ENCODE data around the gene C1orf74. TPM values are rescaled to one million over a fixed set of nuclear protein-coding genes. Genes with fewer than 3 reads are reported as not detected.
A peak's percentile ranks its signal among the peaks of the same experiment; 100 is the strongest.

Gene C1orf74
- total RNA-seq, 2 donors from 2014 or later = 2.2 to 2.9 TPM

DNA sequence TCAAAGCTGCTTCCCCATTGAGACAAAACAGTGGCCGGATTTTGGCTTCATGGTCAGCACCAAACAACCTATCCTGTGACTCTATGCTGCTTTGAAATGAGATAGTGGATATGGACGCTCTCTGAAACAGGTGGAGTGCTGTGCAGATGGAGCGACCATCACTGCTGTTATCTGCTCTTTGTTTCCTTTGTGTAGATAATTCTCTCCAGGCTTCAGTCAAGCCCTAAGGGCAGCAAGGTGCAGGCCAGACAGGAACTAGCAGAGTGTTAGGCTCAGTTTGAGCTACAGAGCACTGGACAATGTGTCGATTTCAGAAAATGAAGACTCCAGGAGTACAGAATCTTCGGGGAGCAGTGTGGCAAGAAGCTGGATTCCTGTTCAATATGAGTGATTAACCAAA lies 26.4 kb upstream of the C1orf74 start:
- Histone ChIP-seq H3K27me3 (no peaks in the 10 kb centered on the region), H3K4me3 (no peak overlapping the region), H3K9ac (ENCODE audit: low read depth in 2 of 2, low read length in 2 of 2) (no peak overlapping the region), H3K9me3 (no peaks in the 10 kb centered on the region), H3K36me3 (no peaks in the 10 kb centered on the region), H3K4me1 (no peaks in the 10 kb centered on the region), H3K27ac (no peak overlapping the region)
- TF ChIP-seq, protein P1, sequence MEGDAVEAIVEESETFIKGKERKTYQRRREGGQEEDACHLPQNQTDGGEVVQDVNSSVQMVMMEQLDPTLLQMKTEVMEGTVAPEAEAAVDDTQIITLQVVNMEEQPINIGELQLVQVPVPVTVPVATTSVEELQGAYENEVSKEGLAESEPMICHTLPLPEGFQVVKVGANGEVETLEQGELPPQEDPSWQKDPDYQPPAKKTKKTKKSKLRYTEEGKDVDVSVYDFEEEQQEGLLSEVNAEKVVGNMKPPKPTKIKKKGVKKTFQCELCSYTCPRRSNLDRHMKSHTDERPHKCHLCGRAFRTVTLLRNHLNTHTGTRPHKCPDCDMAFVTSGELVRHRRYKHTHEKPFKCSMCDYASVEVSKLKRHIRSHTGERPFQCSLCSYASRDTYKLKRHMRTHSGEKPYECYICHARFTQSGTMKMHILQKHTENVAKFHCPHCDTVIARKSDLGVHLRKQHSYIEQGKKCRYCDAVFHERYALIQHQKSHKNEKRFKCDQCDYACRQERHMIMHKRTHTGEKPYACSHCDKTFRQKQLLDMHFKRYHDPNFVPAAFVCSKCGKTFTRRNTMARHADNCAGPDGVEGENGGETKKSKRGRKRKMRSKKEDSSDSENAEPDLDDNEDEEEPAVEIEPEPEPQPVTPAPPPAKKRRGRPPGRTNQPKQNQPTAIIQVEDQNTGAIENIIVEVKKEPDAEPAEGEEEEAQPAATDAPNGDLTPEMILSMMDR (IDR thresholded peaks at IDR 0.05) = no peak
- no peak for DNase-seq
- intact Hi-C loops (cut with DNase I) = no loop called here

DNA sequence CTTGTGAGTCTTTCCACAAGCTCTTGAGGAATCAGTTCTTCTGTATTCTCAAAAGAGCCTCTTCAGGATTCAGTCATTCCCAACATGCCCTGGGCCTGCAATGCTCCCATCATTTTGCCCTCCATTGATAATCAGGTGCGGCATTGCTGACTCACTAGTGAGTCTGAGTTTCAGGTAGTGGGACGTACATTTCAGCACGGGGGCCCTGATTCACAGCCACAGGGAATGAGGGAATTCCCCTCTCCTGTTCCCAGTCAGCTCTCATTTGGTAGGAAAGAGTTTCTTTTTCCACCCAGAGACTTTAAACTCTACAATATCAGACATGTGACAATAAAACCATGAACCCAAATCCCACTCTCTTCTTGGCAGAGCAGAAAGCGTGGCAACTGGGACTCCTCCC lies 25.3 kb upstream of the C1orf74 start:
- Histone ChIP-seq H3K9ac (ENCODE audit: low read depth in 2 of 2, low read length in 2 of 2) (no peak overlapping the region), H3K27me3 (no peaks in the 10 kb centered on the region), H3K9me3 (no peaks in the 10 kb centered on the region), H3K4me3 (no peak overlapping the region), H3K27ac (no peak overlapping the region), H3K36me3 (no peaks in the 10 kb centered on the region), H3K4me1 (no peaks in the 10 kb centered on the region)
- no peak for DNase-seq
- TF ChIP-seq, protein P1 (IDR thresholded peaks at IDR 0.05) = no peak
- intact Hi-C loops (cut with DNase I) = no loop called here

DNA sequence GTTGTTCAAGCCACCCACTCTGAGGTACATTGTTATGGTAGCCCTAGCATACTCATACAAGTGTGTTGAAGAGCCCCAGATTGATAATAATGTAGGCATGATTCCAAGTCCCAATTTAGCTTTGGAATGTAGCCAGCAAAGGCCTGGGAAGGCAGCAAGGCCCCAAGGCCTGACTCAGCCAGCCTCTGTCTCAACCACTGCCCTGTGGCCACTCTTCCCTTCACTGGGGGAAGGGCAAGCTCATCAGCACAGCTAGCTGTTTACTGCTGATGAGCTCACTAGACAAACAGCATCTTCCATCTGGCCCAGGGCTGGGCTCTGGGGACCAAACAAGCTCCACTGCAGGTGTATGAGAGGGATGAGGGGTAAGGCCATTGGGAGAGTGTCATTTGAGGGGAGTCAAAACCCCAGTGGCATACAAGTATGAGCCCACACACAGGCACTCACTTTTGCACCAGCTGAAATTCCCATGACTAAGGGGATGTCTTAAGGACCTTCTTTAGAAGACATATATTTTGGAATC lies 23.8 kb upstream of the C1orf74 start:
- Histone ChIP-seq H3K27ac (no peak overlapping the region), H3K36me3 (no peaks in the 10 kb centered on the region), H3K4me1 (no peaks in the 10 kb centered on the region), H3K9me3 (no peaks in the 10 kb centered on the region), H3K27me3 (no peaks in the 10 kb centered on the region), H3K9ac (ENCODE audit: low read depth in 2 of 2, low read length in 2 of 2) (no peak overlapping the region), H3K4me3 (no peak overlapping the region)
- TF ChIP-seq, protein P1 (IDR thresholded peaks at IDR 0.05) = no peak
- DNase-seq = peak; percentile 71
- intact Hi-C loops (cut with DNase I) = no loop called here

DNA sequence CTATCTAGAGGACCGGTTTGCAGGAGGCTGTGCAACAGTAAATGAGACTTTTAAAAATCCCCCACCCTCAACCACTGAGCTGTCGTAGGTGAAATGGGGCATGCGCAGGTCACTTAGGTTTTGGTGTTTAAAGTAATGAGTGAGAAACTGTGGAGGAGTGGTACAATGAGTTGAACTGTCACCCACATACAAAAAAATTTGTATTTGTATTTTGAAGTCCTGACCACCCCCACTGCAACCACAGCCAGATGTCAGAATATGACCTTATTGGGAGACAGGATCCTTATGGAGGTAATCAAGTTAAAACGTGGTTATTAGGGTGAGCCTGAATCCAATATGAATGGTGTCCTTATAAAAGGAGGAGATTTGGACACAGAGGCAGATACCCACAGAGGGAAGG lies 23.1 kb upstream of the C1orf74 start:
- Histone ChIP-seq H3K4me3 (no peak overlapping the region), H3K36me3 (no peaks in the 10 kb centered on the region), H3K9me3 (no peaks in the 10 kb centered on the region), H3K4me1 (no peaks in the 10 kb centered on the region), H3K9ac (ENCODE audit: low read depth in 2 of 2, low read length in 2 of 2) (no peak overlapping the region), H3K27me3 (no peaks in the 10 kb centered on the region), H3K27ac (no peak overlapping the region)
- TF ChIP-seq, protein P1 (IDR thresholded peaks at IDR 0.05) = no peak
- DNase-seq = no peak
- intact Hi-C loops (cut with DNase I) = no loop called here

- H3K27me3 ChIP-seq = no peaks in the 10 kb centered on the region
- H3K9ac ChIP-seq (ENCODE audit: low read depth in 2 of 2, low read length in 2 of 2) = peak within 1 kb of the TSS; percentile 87 to 98
- H3K4me1 ChIP-seq = no peaks in the 10 kb centered on the region
- H3K36me3 ChIP-seq = no peaks in the 10 kb centered on the region
- TF ChIP-seq, protein P1 (IDR thresholded peaks at IDR 0.05) = no peak
- DNase-seq = peak; percentile 98
- peak within 1 kb of the TSS; percentile 59 for H3K4me3 ChIP-seq
- peak within 1 kb of the TSS; percentile 60 for H3K27ac ChIP-seq
- no peaks in the 10 kb centered on the region for H3K9me3 ChIP-seq
- intact Hi-C loops (cut with DNase I) = no loop called here
Measured at GRCh38 chr1:209805875-209806760, 21.8 kb upstream of the C1orf74 start, which contains the start of gene IRF6. IRF6 (minus strand) TSS chr1:209806142; CDS start chr1:209801413, 4,729 bp downstream.

Data from colonic mucosa (tissue), 4 donors.